DND-41 (cell line): ENCODE results near the gene DHFR2.

Experiments used
- EZH2 ChIP-seq: IDR thresholded peaks from 3 replicates; pipeline ENCODE4 v1.6.1; 2012; ENCODE audit warnings: borderline replicate concordance, low read depth, mild to moderate bottlenecking, moderate library complexity, low read length, inconsistent platforms; ENCODE audit not compliant: severe bottlenecking
- TF ChIP-seq, protein P1 (sequence below): IDR thresholded peaks from 2 replicates; pipeline ENCODE4 v1.5.1; 2012; ENCODE audit warnings: borderline replicate concordance, low read length, moderate library complexity, mild to moderate bottlenecking; ENCODE audit not compliant: poor library complexity, severe bottlenecking; ENCODE audit errors: extremely low read depth

DNA sequence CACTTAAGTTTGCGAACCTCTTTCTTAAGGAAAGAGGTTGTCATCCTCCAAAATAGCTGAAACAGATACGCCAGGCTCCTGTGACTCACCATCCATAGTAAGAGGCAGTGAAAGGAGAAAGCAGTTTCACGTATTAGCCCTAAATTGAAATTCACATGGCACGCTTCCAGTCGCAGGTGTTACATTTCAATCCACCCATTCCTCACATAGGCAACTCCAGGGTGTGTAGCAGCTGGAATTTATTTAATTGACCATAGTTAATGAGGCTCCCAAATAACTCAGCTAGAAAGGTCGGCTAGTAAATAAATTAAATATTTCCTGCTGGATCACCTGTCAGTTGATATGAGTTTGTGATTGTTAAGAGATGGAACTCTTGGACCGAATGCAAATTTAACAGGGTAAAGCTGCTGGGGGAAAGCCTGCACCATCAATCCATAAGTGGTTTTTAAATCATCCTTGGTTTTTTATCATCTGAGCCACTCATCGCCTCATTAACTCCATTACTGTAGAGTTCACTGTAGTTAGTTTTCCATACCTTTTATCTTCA lies 19.7 kb upstream of the DHFR2 start:
- TF ChIP-seq, protein P1, sequence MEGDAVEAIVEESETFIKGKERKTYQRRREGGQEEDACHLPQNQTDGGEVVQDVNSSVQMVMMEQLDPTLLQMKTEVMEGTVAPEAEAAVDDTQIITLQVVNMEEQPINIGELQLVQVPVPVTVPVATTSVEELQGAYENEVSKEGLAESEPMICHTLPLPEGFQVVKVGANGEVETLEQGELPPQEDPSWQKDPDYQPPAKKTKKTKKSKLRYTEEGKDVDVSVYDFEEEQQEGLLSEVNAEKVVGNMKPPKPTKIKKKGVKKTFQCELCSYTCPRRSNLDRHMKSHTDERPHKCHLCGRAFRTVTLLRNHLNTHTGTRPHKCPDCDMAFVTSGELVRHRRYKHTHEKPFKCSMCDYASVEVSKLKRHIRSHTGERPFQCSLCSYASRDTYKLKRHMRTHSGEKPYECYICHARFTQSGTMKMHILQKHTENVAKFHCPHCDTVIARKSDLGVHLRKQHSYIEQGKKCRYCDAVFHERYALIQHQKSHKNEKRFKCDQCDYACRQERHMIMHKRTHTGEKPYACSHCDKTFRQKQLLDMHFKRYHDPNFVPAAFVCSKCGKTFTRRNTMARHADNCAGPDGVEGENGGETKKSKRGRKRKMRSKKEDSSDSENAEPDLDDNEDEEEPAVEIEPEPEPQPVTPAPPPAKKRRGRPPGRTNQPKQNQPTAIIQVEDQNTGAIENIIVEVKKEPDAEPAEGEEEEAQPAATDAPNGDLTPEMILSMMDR = no peak
- no peak for TF ChIP-seq EZH2
